CD4-positive, alpha-beta memory T cell (primary cell): Measurements from ENCODE around the gene VIPR2. TPM values are rescaled to one million over a fixed set of nuclear protein-coding genes. Genes with fewer than 3 reads are reported as not detected.
"Not testable (repeated sequence)": the region's sequence is repeated elsewhere in the genome, so short reads cannot be mapped to it uniquely, and the experiment has no call there.

Experiments
- CTCF ChIA-PET: fragments of 350-600 bp; sonication (Branson Sonifier 250); formaldehyde crosslinking; loops from one replicate; lab custom pipeline; 2021; ENCODE audit warnings: inconsistent platforms; ENCODE audit not compliant: partially characterized antibody; lab: Charles Lee
- POLR2A ChIA-PET: fragments of 350-600 bp; sonication (Branson Sonifier 250); formaldehyde crosslinking; loops from one replicate; lab custom pipeline; 2021; ENCODE audit not compliant: partially characterized antibody; lab: Charles Lee
- DNase-seq, 5 donors: peaks; one replicate each; pipeline versions ENCODE4 v3.0.0 to v3.0.0-alpha.2; 2020 to 2022; ENCODE audit warnings: mixed read lengths in 1 of 5
- H3K27ac ChIP-seq: one replicate; pipeline ENCODE4 v1.7.0; 2013; ENCODE audit warnings: low read depth, low read length
- H3K27me3 ChIP-seq: 2 replicates; pipeline ENCODE4 v1.7.0; 2013; ENCODE audit warnings: mild to moderate bottlenecking, low read length, moderate library complexity; ENCODE audit not compliant: insufficient read depth
- H3K36me3 ChIP-seq: 2 replicates; pipeline ENCODE4 v1.7.0; 2013; ENCODE audit warnings: mild to moderate bottlenecking, low read length, moderate library complexity; ENCODE audit not compliant: insufficient read depth
- H3K4me1 ChIP-seq: 2 replicates; pipeline ENCODE4 v1.7.0; 2013; ENCODE audit warnings: mild to moderate bottlenecking, low read length, moderate library complexity; ENCODE audit not compliant: insufficient read depth
- H3K4me3 ChIP-seq, 2 donors: one replicate each; pipeline ENCODE4 v1.7.0; 2013; ENCODE audit warnings: low read length in 2 of 2, mild to moderate bottlenecking in 1 of 2
- H3K9me3 ChIP-seq, 2 donors: one replicate each; pipeline ENCODE4 v1.7.0; 2013; ENCODE audit warnings: low read length in 2 of 2, control low read depth in 1 of 2; ENCODE audit not compliant: control insufficient read depth in 1 of 2
- H3K27ac Mint-ChIP-seq, 7 donors: one replicate each; pipeline ENCODE4 v1.8.0; 2020 to 2021; ENCODE audit warnings: mixed read lengths in 7 of 7, mild to moderate bottlenecking in 6 of 7, inconsistent platforms in 3 of 7, moderate library complexity in 3 of 7
- H3K27me3 Mint-ChIP-seq, 2 donors: one replicate each; pipeline ENCODE4 v1.8.0; 2020 to 2021; ENCODE audit warnings: mixed read lengths in 2 of 2
- H3K36me3 Mint-ChIP-seq, 2 donors: one replicate each; pipeline ENCODE4 v1.8.0; 2020 to 2021; ENCODE audit warnings: mixed read lengths in 2 of 2, inconsistent platforms in 1 of 2, mild to moderate bottlenecking in 1 of 2
- H3K4me1 Mint-ChIP-seq, 4 donors: one replicate each; pipeline ENCODE4 v1.8.0; 2020 to 2021; ENCODE audit warnings: mixed read lengths in 4 of 4, mild to moderate bottlenecking in 1 of 4
- H3K4me3 Mint-ChIP-seq, 8 donors: one replicate each; pipeline ENCODE4 v1.8.0; 2020 to 2021; ENCODE audit warnings: mixed read lengths in 8 of 8, mild to moderate bottlenecking in 7 of 8, moderate library complexity in 6 of 8, inconsistent platforms in 3 of 8
- H3K9me3 Mint-ChIP-seq, 8 donors: one replicate each; pipeline ENCODE4 v1.8.0; 2020 to 2021; ENCODE audit warnings: mixed read lengths in 8 of 8, mild to moderate bottlenecking in 5 of 8, inconsistent platforms in 3 of 8, moderate library complexity in 1 of 8
- intact Hi-C: fragments of 100-400 bp; cut with micrococcal nuclease; formaldehyde crosslinking; loops from one replicate; pipeline ENCODE4 v1.15.1; 2023
- polyA plus RNA-seq, 2 donors: library from polyadenylated mRNA; unstranded; fragments of 300-500 nt; fragmentation: Illumina TruSeq; gene quantifications; one replicate each; pipeline ENCODE4 v1.2.3, GENCODE V29; 2021
- total RNA-seq, 2 experiments: library from RNA; stranded (reverse); gene quantifications; one replicate each; pipeline ENCODE4 v1.2.3, GENCODE V29; 2021

Gene VIPR2
- total and polyA plus RNA-seq, 4 experiments from 2014 or later = 0.15 to 0.17 TPM; not detected in 2

GRCh38 chr7:159125104-159125954, 19.3 kb downstream of the VIPR2 start:
- Mint-ChIP-seq H3K27ac (no peak overlapping the region), H3K36me3 (no peaks in the 10 kb centered on the region), H3K27me3 (peaks cover 10 to 12% of the 10 kb centered on the region in 2 donors), H3K4me1 (no peaks in the 10 kb centered on the region), H3K4me3 (no peak overlapping the region), H3K9me3 (peaks cover 0 to 12% (median 2%) of the 10 kb centered on the region in 8 donors)
- no peak for DNase-seq
- Histone ChIP-seq H3K27me3 (no peaks in the 10 kb centered on the region), H3K36me3 (no peaks in the 10 kb centered on the region), H3K9me3 (no peaks in the 10 kb centered on the region), H3K27ac (no peak overlapping the region), H3K4me1 (no peaks in the 10 kb centered on the region), H3K4me3 (no peak overlapping the region)
- CTCF ChIA-PET = interaction anchor here (1.0 kb wide), 1 partner anchor 9 kb away, joined by 3 read pairs; no protein-coding TSS in a partner anchor
- POLR2A ChIA-PET = no interaction called here
- intact Hi-C loops = no loop called here

- H3K9me3 ChIP-seq, H3K27ac ChIP-seq, H3K27me3 ChIP-seq, DNase-seq, H3K4me3 Mint-ChIP-seq, H3K4me1 ChIP-seq, H3K36me3 Mint-ChIP-seq, H3K4me3 ChIP-seq, intact Hi-C loops, POLR2A ChIA-PET, H3K27ac Mint-ChIP-seq, H3K36me3 ChIP-seq, CTCF ChIA-PET, H3K4me1 Mint-ChIP-seq: not testable (repeated sequence)
- H3K27me3 Mint-ChIP-seq = peaks cover 10 to 15% of the 10 kb centered on the region in 2 donors
- H3K9me3 Mint-ChIP-seq = peaks cover 0 to 12% (median 2%) of the 10 kb centered on the region in 8 donors
Measured at GRCh38 chr7:159123793-159124192, 20.9 kb downstream of the VIPR2 start.

- POLR2A ChIA-PET, H3K4me3 Mint-ChIP-seq: not testable (repeated sequence)
Measured at GRCh38 chr7:159123294-159123693, 21.4 kb downstream of the VIPR2 start.

GRCh38 chr7:159122276-159122675, 22.4 kb downstream of the VIPR2 start:
- no peak overlapping the region for H3K4me3 ChIP-seq
- H3K27me3 Mint-ChIP-seq = peaks cover 10 to 11% of the 10 kb centered on the region in 2 donors
- CTCF ChIA-PET = no interaction called here
- H3K9me3 Mint-ChIP-seq = peaks cover 0 to 12% (median 2%) of the 10 kb centered on the region in 8 donors
- intact Hi-C loops = no loop called here
- H3K4me1 Mint-ChIP-seq = no peaks in the 10 kb centered on the region
- POLR2A ChIA-PET = no interaction called here
- H3K36me3 ChIP-seq = no peaks in the 10 kb centered on the region
- H3K27ac ChIP-seq = no peak overlapping the region
- H3K4me3 Mint-ChIP-seq = no peak overlapping the region
- no peak overlapping the region for H3K27ac Mint-ChIP-seq
- H3K4me1 ChIP-seq = no peaks in the 10 kb centered on the region
- H3K27me3 ChIP-seq = no peaks in the 10 kb centered on the region
- H3K36me3 Mint-ChIP-seq = no peaks in the 10 kb centered on the region
- no peak for DNase-seq
- no peaks in the 10 kb centered on the region for H3K9me3 ChIP-seq

More at GRCh38 chr7:159123294-159123693, 21.4 kb downstream of the VIPR2 start:
- intact Hi-C loops, H3K4me1 ChIP-seq, DNase-seq, H3K4me3 ChIP-seq, H3K27ac ChIP-seq, H3K9me3 ChIP-seq, CTCF ChIA-PET, H3K27me3 ChIP-seq, H3K4me1 Mint-ChIP-seq, H3K36me3 ChIP-seq, H3K27ac Mint-ChIP-seq, H3K36me3 Mint-ChIP-seq: not testable (repeated sequence)
- peaks cover 0 to 12% (median 2%) of the 10 kb centered on the region in 8 donors for H3K9me3 Mint-ChIP-seq
- peaks cover 10 to 11% of the 10 kb centered on the region in 2 donors for H3K27me3 Mint-ChIP-seq

- Mint-ChIP-seq H3K27me3 (peaks cover 11 to 14% of the 10 kb centered on the region in 2 donors), H3K4me3 (no peak overlapping the region), H3K27ac (no peak overlapping the region), H3K4me1 (no peaks in the 10 kb centered on the region), H3K9me3 (peaks cover 0 to 12% (median 2%) of the 10 kb centered on the region in 8 donors), H3K36me3 (no peaks in the 10 kb centered on the region)
- Histone ChIP-seq H3K27ac (no peak overlapping the region), H3K27me3 (no peaks in the 10 kb centered on the region), H3K9me3 (no peaks in the 10 kb centered on the region), H3K4me1 (no peaks in the 10 kb centered on the region), H3K36me3 (no peaks in the 10 kb centered on the region), H3K4me3 (no peak overlapping the region)
- no peak for DNase-seq
- ChIA-PET POLR2A (no interaction called here), CTCF (no interaction called here)
- intact Hi-C loops = no loop called here
Measured at GRCh38 chr7:159121476-159121875, 23.2 kb downstream of the VIPR2 start.

- H3K36me3 Mint-ChIP-seq = no peaks in the 10 kb centered on the region
- H3K9me3 Mint-ChIP-seq = peaks cover 0 to 12% (median 2%) of the 10 kb centered on the region in 8 donors
- Histone ChIP-seq H3K4me1 (no peaks in the 10 kb centered on the region), H3K27me3 (no peaks in the 10 kb centered on the region), H3K9me3 (no peaks in the 10 kb centered on the region), H3K27ac (no peak overlapping the region), H3K36me3 (no peaks in the 10 kb centered on the region), H3K4me3 (no peak overlapping the region)
- no peak for DNase-seq
- H3K27me3 Mint-ChIP-seq = peaks cover 7 to 10% of the 10 kb centered on the region in 2 donors
- ChIA-PET CTCF (no interaction called here), POLR2A (no interaction called here)
- peak overlapping the region in 1 of 8 donors; percentile 42 for H3K4me3 Mint-ChIP-seq
- H3K27ac Mint-ChIP-seq = no peak overlapping the region
- intact Hi-C loops = no loop called here
- H3K4me1 Mint-ChIP-seq = no peaks in the 10 kb centered on the region
Measured at GRCh38 chr7:159121068-159121467, 23.6 kb downstream of the VIPR2 start.

GRCh38 chr7:159120540-159120919, 24.1 kb downstream of the VIPR2 start:
- CTCF ChIA-PET = no interaction called here
- Histone ChIP-seq H3K4me1 (no peaks in the 10 kb centered on the region), H3K9me3 (no peaks in the 10 kb centered on the region), H3K27ac (no peak overlapping the region), H3K36me3 (no peaks in the 10 kb centered on the region), H3K4me3 (no peak overlapping the region), H3K27me3 (no peaks in the 10 kb centered on the region)
- Mint-ChIP-seq H3K36me3 (no peaks in the 10 kb centered on the region), H3K9me3 (peaks cover 0 to 12% (median 2%) of the 10 kb centered on the region in 8 donors), H3K27me3 (peaks cover 6 to 9% of the 10 kb centered on the region in 2 donors), H3K4me1 (no peaks in the 10 kb centered on the region), H3K4me3 (no peak overlapping the region), H3K27ac (no peak overlapping the region)
- POLR2A ChIA-PET = no interaction called here
- no peak for DNase-seq
- intact Hi-C loops = no loop called here
